ENCODE results near the gene ZNF414. TPM values are rescaled to one million over a fixed set of nuclear protein-coding genes. Genes with fewer than 3 reads are reported as not detected.

Gene ZNF414
- polyA plus RNA-seq, 1 donor = 21.6 TPM

DNA sequence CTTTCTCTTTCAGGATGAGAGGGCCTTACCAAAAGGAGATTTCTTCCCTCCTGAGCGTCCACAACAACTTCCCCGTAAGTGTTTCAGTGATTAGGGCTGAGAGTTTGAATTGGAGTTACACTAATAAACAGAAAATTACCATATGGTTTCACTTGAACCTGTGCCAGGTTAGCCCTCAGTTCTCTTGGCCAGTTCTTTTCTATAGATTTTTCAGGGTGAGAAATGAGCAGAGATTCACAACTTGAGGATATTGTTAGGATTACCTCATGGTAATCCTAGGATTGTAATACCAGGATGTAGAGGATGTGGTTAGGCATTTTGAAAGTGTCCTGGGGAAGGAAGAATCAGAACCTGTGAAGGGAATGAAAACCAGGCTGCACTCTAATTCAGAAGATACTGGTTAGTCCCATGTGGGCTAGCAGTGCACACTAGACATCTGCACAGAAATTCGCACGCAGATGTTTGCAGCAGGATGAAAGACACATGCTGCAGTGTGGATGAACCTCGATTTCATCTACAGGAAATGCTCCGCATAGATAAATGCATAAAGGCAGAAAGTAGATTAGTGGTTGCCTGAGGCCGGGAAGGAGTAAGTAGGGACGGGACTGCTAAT lies 45.1 kb downstream of the ZNF414 start:
- Histone ChIP-seq H3K36me3 (ENCODE audit: control insufficient read depth, insufficient read depth, low read length) (peaks cover 88% of the 10 kb centered on the region), H3K4me1 (ENCODE audit: control insufficient read depth, insufficient read depth, low read length) (no peaks in the 10 kb centered on the region), H3K4me3 (ENCODE audit: low read length) (no peak overlapping the region), H3K27me3 (ENCODE audit: control insufficient read depth, insufficient read depth, low read length) (no peaks in the 10 kb centered on the region), H3K27ac (ENCODE audit: low read length) (no peak overlapping the region), H3K9me3 (ENCODE audit: control insufficient read depth, low read depth, low read length) (no peaks in the 10 kb centered on the region)
- DNase-seq = no peak
- WGBS (ENCODE audit: insufficient coverage, low lambda C conversion rate) = 96% methylated on average over 5 of the region's 8 CpGs

DNA sequence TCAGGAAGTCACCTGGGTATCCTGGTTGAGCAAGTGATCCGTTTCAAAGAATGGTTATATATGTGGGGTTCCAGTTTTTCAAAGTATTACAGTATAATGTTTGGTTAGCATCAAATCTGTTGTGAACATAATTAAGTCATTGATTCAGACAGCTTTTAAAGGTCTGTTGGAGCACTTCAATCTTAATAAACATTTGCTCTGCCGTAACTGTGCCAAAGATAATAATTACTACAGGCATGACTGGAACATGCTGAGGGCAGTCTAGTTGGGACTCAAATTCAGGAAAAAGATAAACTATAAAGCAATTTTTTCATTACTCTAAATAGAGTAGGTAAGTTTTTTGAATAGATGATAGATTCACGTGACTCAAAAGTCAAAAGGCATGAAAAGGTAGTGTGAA lies 45.8 kb downstream of the ZNF414 start:
- H3K27me3 ChIP-seq (ENCODE audit: control insufficient read depth, insufficient read depth, low read length) = no peaks in the 10 kb centered on the region
- no peaks in the 10 kb centered on the region for H3K9me3 ChIP-seq (ENCODE audit: control insufficient read depth, low read depth, low read length)
- H3K4me3 ChIP-seq (ENCODE audit: low read length) = no peak overlapping the region
- H3K36me3 ChIP-seq (ENCODE audit: control insufficient read depth, insufficient read depth, low read length) = peaks cover 88% of the 10 kb centered on the region
- no peaks in the 10 kb centered on the region for H3K4me1 ChIP-seq (ENCODE audit: control insufficient read depth, insufficient read depth, low read length)
- no peak for DNase-seq
- no peak overlapping the region for H3K27ac ChIP-seq (ENCODE audit: low read length)
- WGBS (ENCODE audit: insufficient coverage, low lambda C conversion rate) = no CpG with 5 or more reads among the region's 3 CpGs

DNA sequence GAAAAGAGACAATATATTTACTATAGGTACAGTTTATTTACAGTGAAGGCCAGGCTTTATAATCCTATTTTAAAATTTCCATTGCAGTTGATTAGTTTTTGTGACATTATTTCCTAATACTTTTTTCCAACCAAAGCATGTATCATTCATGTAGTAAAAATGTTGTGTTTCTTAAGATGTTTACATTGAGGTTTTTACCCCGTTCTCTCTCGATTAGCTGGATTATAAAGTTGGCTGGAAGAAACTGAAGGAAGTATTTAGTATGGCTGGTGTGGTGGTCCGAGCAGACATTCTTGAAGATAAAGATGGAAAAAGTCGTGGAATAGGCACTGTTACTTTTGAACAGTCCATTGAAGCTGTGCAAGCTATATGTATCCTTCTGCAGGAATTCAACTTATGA lies 47.9 kb downstream of the ZNF414 start:
- Histone ChIP-seq H3K27me3 (ENCODE audit: control insufficient read depth, insufficient read depth, low read length) (no peaks in the 10 kb centered on the region), H3K4me1 (ENCODE audit: control insufficient read depth, insufficient read depth, low read length) (no peaks in the 10 kb centered on the region), H3K36me3 (ENCODE audit: control insufficient read depth, insufficient read depth, low read length) (peaks cover 83% of the 10 kb centered on the region), H3K9me3 (ENCODE audit: control insufficient read depth, low read depth, low read length) (no peaks in the 10 kb centered on the region), H3K27ac (ENCODE audit: low read length) (no peak overlapping the region), H3K4me3 (ENCODE audit: low read length) (no peak overlapping the region)
- DNase-seq = no peak
- no CpG with 5 or more reads among the region's 4 CpGs for WGBS (ENCODE audit: insufficient coverage, low lambda C conversion rate)

DNA sequence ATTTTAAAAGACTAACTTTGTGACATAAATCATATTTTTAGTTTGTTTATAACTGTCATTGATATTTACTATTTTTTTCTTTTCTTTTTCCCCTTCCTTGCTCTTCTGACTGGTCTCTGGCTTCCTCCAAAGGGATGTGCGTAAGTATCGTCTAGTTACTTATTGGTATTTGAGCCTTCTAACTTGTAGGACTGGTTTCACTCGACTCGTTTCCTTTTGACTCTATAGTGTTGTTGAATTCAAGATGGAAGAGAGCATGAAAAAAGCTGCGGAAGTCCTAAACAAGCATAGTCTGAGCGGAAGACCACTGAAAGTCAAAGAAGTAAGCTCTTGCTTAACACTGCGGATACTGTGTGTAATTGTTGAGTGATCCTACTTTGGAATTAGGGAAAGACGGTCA lies 50.6 kb downstream of the ZNF414 start:
- Histone ChIP-seq H3K9me3 (ENCODE audit: control insufficient read depth, low read depth, low read length) (no peaks in the 10 kb centered on the region), H3K27me3 (ENCODE audit: control insufficient read depth, insufficient read depth, low read length) (no peaks in the 10 kb centered on the region), H3K4me1 (ENCODE audit: control insufficient read depth, insufficient read depth, low read length) (peaks cover 9% of the 10 kb centered on the region), H3K36me3 (ENCODE audit: control insufficient read depth, insufficient read depth, low read length) (peaks cover 63% of the 10 kb centered on the region), H3K4me3 (ENCODE audit: low read length) (no peak overlapping the region), H3K27ac (ENCODE audit: low read length) (no peak overlapping the region)
- no peak for DNase-seq
- WGBS (ENCODE audit: insufficient coverage, low lambda C conversion rate) = no CpG with 5 or more reads among the region's 8 CpGs

DNA sequence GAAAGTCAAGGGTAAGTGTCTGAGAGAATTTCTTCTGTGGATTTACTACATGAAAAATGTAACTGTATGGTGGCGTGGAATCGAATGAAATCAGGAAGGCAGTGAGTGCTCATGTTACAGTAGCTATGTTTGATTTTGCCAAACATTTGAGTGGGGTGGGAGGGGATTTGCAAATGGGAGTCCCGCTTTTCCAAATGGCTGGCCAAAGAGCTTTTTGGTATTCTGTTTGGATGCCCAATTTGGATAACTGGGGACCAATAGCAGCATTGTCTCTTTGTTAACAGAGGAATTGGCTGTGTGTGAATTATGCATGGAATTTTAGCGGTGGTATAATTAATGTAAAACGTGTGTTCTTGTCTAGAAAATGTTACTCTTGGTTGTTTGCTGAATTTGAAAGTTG lies 51.4 kb downstream of the ZNF414 start:
- WGBS (ENCODE audit: insufficient coverage, low lambda C conversion rate) = 40% methylated on average over 1 of the region's 5 CpGs
- H3K27me3 ChIP-seq (ENCODE audit: control insufficient read depth, insufficient read depth, low read length) = no peaks in the 10 kb centered on the region
- H3K27ac ChIP-seq (ENCODE audit: low read length) = no peak overlapping the region
- DNase-seq = no peak
- H3K4me3 ChIP-seq (ENCODE audit: low read length) = no peak overlapping the region
- no peaks in the 10 kb centered on the region for H3K9me3 ChIP-seq (ENCODE audit: control insufficient read depth, low read depth, low read length)
- H3K4me1 ChIP-seq (ENCODE audit: control insufficient read depth, insufficient read depth, low read length) = peaks cover 9% of the 10 kb centered on the region
- H3K36me3 ChIP-seq (ENCODE audit: control insufficient read depth, insufficient read depth, low read length) = peaks cover 64% of the 10 kb centered on the region

- DNase-seq = no peak
- H3K36me3 ChIP-seq (ENCODE audit: control insufficient read depth, insufficient read depth, low read length) = peaks cover 62% of the 10 kb centered on the region
- WGBS (ENCODE audit: insufficient coverage, low lambda C conversion rate) = 80% methylated on average over 1 of the region's 14 CpGs
- H3K27me3 ChIP-seq (ENCODE audit: control insufficient read depth, insufficient read depth, low read length) = no peaks in the 10 kb centered on the region
- H3K27ac ChIP-seq (ENCODE audit: low read length) = no peak overlapping the region
- H3K4me1 ChIP-seq (ENCODE audit: control insufficient read depth, insufficient read depth, low read length) = peaks cover 9% of the 10 kb centered on the region
- H3K4me3 ChIP-seq (ENCODE audit: low read length) = no peak overlapping the region
- no peaks in the 10 kb centered on the region for H3K9me3 ChIP-seq (ENCODE audit: control insufficient read depth, low read depth, low read length)
Measured at GRCh38 chr19:8461891-8462290, 52.1 kb downstream of the ZNF414 start.

GRCh38 chr19:8461376-8461775 lies 52.6 kb downstream of the ZNF414 start:
- WGBS (ENCODE audit: insufficient coverage, low lambda C conversion rate) = no CpG with 5 or more reads among the region's 4 CpGs
- Histone ChIP-seq H3K4me1 (ENCODE audit: control insufficient read depth, insufficient read depth, low read length) (peaks cover 9% of the 10 kb centered on the region), H3K27ac (ENCODE audit: low read length) (no peak overlapping the region)

GRCh38 chr19:8460516-8461298 lies 53.3 kb downstream of the ZNF414 start:
- peaks cover 9% of the 10 kb centered on the region for H3K4me1 ChIP-seq (ENCODE audit: control insufficient read depth, insufficient read depth, low read length)
- H3K36me3 ChIP-seq (ENCODE audit: control insufficient read depth, insufficient read depth, low read length) = peaks cover 64% of the 10 kb centered on the region
- no peak overlapping the region for H3K4me3 ChIP-seq (ENCODE audit: low read length)
- no peaks in the 10 kb centered on the region for H3K9me3 ChIP-seq (ENCODE audit: control insufficient read depth, low read depth, low read length)
- no peaks in the 10 kb centered on the region for H3K27me3 ChIP-seq (ENCODE audit: control insufficient read depth, insufficient read depth, low read length)
- 100% methylated on average over 2 of the region's 7 CpGs for WGBS (ENCODE audit: insufficient coverage, low lambda C conversion rate)
- no peak overlapping the region for H3K27ac ChIP-seq (ENCODE audit: low read length)
- no peak for DNase-seq

More at GRCh38 chr19:8461376-8461775, 52.6 kb downstream of the ZNF414 start:
- Histone ChIP-seq H3K27me3 (ENCODE audit: control insufficient read depth, insufficient read depth, low read length) (no peaks in the 10 kb centered on the region), H3K9me3 (ENCODE audit: control insufficient read depth, low read depth, low read length) (no peaks in the 10 kb centered on the region), H3K4me3 (ENCODE audit: low read length) (no peak overlapping the region), H3K36me3 (ENCODE audit: control insufficient read depth, insufficient read depth, low read length) (peaks cover 62% of the 10 kb centered on the region)
- no peak for DNase-seq

Other genes with a start within 250 kb of the ZNF414 start
- gene CD320, start 205.8 kb downstream of the ZNF414 start, polyA plus RNA-seq = 30.3 TPM
- 69.6 TPM for gene NDUFA7, start 192.8 kb downstream of the ZNF414 start, polyA plus RNA-seq
- 1,187 TPM for gene RPS28, start 192.7 kb downstream of the ZNF414 start, polyA plus RNA-seq
- gene KANK3, start 170.9 kb downstream of the ZNF414 start, polyA plus RNA-seq = 6.3 TPM
- 0.97 TPM for gene ANGPTL4, start 150.0 kb downstream of the ZNF414 start, polyA plus RNA-seq
- 96.4 TPM for gene RAB11B, start 123.8 kb downstream of the ZNF414 start, polyA plus RNA-seq
- gene MARCHF2, start 100.9 kb downstream of the ZNF414 start, polyA plus RNA-seq = 12.5 TPM
- 222 TPM for gene HNRNPM, start 69.2 kb downstream of the ZNF414 start, polyA plus RNA-seq
- 3.6 TPM for gene PRAM1, start 11.5 kb downstream of the ZNF414 start, polyA plus RNA-seq
- gene MYO1F, start 63.3 kb upstream of the ZNF414 start, polyA plus RNA-seq = 13.9 TPM
- gene ADAMTS10, start 96.5 kb upstream of the ZNF414 start, polyA plus RNA-seq = 17.3 TPM
- gene NFILZ, start 116.5 kb upstream of the ZNF414 start, polyA plus RNA-seq = not detected
- gene ACTL9, start 184.6 kb upstream of the ZNF414 start, polyA plus RNA-seq = not detected
- not detected for gene OR2Z1, start 207.5 kb upstream of the ZNF414 start, polyA plus RNA-seq